Progenitor cell of endocrine pancreas (in vitro differentiated cells): ENCODE data around the gene FBXW8. TPM values are rescaled to one million over a fixed set of nuclear protein-coding genes. Genes with fewer than 3 reads are reported as not detected.

ENCODE experiments used
- DNase-seq: peaks from one replicate; pipeline ENCODE4 v3.0.0; 2021; ENCODE audit warnings: low spot score; ENCODE audit not compliant: unreplicated experiment
- H3K27ac Mint-ChIP-seq: 2 replicates; pipeline ENCODE4 v1.8.0; 2021; ENCODE audit warnings: mild to moderate bottlenecking, moderate library complexity, mixed read lengths
- H3K27me3 Mint-ChIP-seq: 2 replicates; pipeline ENCODE4 v1.8.0; 2021; ENCODE audit warnings: mixed read lengths
- H3K36me3 Mint-ChIP-seq: 2 replicates; pipeline ENCODE4 v1.8.0; 2022; ENCODE audit warnings: mixed read lengths; ENCODE audit not compliant: insufficient read depth
- H3K4me1 Mint-ChIP-seq: 2 replicates; pipeline ENCODE4 v1.8.0; 2021; ENCODE audit warnings: low read depth, mixed read lengths
- H3K4me3 Mint-ChIP-seq: 2 replicates; pipeline ENCODE4 v1.8.0; 2021; ENCODE audit warnings: low read depth, mild to moderate bottlenecking, moderate library complexity, mixed read lengths
- H3K9me3 Mint-ChIP-seq: 2 replicates; pipeline ENCODE4 v1.8.0; 2021; ENCODE audit warnings: low read depth, mixed read lengths
- total RNA-seq: library from RNA; stranded (reverse); gene quantifications from 2 replicates; pipeline ENCODE4 v1.2.1, GENCODE V29; 2021
- TF ChIP-seq, protein P1 (sequence below): fragments of 200-600 bp; sonication (generic); IDR thresholded peaks from one replicate; pipeline ENCODE4 v1.5.0; 2021; ENCODE audit warnings: antibody characterized with exemption, mild to moderate bottlenecking; ENCODE audit not compliant: unreplicated experiment

The FBXW8 gene
- total RNA-seq, 1 donor from 2014 or later, result 32.6 TPM

DNA sequence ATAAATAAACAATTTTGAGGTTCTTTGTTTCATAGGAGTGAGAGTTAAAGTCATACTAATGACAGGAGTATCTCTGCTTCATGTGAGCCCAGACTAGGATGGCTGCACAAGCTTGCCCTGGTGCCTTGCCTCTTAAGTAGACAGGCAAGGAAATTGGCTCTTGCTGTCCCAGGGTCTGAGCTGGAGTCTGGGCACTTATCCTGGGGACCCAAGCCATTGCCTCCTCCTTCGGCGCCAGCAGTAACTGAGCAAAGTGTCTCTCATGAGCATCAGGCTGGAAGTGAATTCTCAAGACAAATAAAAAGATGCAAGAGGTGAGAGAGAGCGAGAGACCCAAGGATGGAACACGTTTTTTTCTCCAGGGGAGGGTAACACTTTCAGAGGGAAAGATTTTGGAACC is 6.9 kb upstream of the FBXW8 start:
- no peak for DNase-seq
- no peak overlapping the region for H3K27ac Mint-ChIP-seq
- no peaks in the 10 kb centered on the region for H3K36me3 Mint-ChIP-seq
- no peak overlapping the region for H3K4me3 Mint-ChIP-seq
- H3K4me1 Mint-ChIP-seq, result no peaks in the 10 kb centered on the region
- H3K9me3 Mint-ChIP-seq, result no peaks in the 10 kb centered on the region
- peaks cover 19% of the 10 kb centered on the region for H3K27me3 Mint-ChIP-seq
- TF ChIP-seq, protein P1, sequence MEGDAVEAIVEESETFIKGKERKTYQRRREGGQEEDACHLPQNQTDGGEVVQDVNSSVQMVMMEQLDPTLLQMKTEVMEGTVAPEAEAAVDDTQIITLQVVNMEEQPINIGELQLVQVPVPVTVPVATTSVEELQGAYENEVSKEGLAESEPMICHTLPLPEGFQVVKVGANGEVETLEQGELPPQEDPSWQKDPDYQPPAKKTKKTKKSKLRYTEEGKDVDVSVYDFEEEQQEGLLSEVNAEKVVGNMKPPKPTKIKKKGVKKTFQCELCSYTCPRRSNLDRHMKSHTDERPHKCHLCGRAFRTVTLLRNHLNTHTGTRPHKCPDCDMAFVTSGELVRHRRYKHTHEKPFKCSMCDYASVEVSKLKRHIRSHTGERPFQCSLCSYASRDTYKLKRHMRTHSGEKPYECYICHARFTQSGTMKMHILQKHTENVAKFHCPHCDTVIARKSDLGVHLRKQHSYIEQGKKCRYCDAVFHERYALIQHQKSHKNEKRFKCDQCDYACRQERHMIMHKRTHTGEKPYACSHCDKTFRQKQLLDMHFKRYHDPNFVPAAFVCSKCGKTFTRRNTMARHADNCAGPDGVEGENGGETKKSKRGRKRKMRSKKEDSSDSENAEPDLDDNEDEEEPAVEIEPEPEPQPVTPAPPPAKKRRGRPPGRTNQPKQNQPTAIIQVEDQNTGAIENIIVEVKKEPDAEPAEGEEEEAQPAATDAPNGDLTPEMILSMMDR, result no peak

DNA sequence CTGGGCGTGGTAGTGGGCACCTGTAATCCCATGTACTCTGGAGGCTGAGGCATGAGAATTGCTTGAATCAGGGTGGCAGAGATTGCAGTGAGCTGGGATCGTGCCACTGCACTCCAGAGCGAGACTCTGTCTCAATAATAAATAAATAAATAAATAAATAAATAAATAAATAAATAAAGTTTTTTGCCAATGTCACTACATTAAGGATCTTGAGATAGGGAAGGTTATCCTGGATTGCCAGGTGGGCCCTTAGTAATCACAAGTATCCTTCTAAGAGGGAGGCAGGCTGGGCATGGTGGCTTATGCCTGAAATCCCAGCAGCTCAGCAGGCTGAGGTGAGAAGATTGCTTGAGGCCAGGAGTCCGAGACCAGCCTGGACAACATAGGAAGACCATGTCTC is 4.5 kb upstream of the FBXW8 start:
- DNase-seq, result no peak
- H3K27me3 Mint-ChIP-seq, result peaks cover 9% of the 10 kb centered on the region
- no peaks in the 10 kb centered on the region for H3K36me3 Mint-ChIP-seq
- H3K4me1 Mint-ChIP-seq, result peaks cover 4% of the 10 kb centered on the region
- TF ChIP-seq, protein P1, result no peak
- H3K9me3 Mint-ChIP-seq, result peaks cover 3% of the 10 kb centered on the region
- no peak overlapping the region for H3K27ac Mint-ChIP-seq
- H3K4me3 Mint-ChIP-seq, result no peak overlapping the region

DNA sequence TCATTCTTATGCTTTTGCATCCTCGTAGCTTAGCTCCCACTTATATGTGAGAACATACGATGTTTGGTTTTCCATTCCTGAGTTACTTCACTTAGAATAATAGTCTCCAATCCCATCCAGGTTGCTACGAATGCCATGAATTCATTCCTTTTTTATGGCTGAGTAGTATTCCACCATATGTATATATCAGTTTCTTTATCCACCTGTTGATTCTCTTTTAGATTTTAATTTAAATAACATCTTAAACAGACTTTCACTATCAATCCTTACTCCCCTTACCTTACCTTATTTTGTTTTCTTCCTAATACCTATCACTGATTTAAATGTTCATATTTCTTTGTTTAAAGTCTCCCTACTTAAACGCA is 488 bp upstream of the FBXW8 start:
- no peak for DNase-seq
- Mint-ChIP-seq H3K4me1 (peaks cover 11% of the 10 kb centered on the region), H3K27ac (peak overlapping the region; percentile 88), H3K4me3 (peak overlapping the region; percentile 89), H3K27me3 (peaks cover 3% of the 10 kb centered on the region), H3K36me3 (no peaks in the 10 kb centered on the region), H3K9me3 (peaks cover 3% of the 10 kb centered on the region)
- TF ChIP-seq, protein P1, result no peak

DNA sequence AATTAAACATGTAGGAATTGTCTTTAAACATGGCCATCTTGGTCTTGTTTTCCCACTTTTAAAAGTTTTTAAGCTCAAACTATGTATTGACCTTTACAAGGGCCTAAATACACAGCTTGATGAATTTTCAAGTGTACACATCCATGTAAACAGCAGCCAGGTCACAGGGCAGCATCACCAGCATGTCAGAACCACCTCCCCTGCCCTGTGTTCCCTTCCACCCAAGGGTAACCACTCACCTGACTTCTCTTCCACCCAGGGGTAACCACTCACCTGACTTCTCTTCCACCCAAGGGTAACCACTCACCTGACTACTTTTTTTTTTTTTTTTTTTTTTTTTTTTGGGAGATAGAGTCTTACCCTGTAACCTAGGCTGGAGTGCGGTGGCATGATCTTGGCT is 4.6 kb downstream of the FBXW8 start:
- Mint-ChIP-seq H3K36me3 (peaks cover 3% of the 10 kb centered on the region), H3K9me3 (peaks cover 6% of the 10 kb centered on the region), H3K27me3 (no peaks in the 10 kb centered on the region), H3K4me3 (no peak overlapping the region), H3K27ac (no peak overlapping the region), H3K4me1 (peaks cover 52% of the 10 kb centered on the region)
- TF ChIP-seq, protein P1, result no peak
- no peak for DNase-seq

DNA sequence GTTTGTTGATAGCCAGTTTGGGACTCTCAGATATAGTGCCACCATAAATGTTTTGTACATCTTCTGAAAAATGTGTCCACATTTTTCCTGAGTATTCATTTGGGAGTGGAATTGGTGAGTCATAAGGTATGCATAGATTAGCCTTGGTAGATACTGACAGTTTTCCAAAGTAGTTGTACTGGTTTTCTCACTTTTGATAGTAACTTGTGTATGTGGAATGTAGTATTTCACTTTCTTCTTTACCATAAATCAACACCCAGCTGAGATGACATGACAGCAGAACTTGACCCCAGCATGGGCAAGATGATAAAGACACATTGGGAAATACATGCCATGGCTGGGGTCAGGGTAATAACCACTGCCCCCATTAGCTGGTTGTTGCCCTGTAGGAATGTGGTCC is 5.4 kb downstream of the FBXW8 start:
- TF ChIP-seq, protein P1, result no peak
- Mint-ChIP-seq H3K4me1 (peaks cover 55% of the 10 kb centered on the region), H3K4me3 (no peak overlapping the region), H3K9me3 (peaks cover 3% of the 10 kb centered on the region), H3K27me3 (no peaks in the 10 kb centered on the region), H3K27ac (peak overlapping the region; percentile 92), H3K36me3 (peaks cover 3% of the 10 kb centered on the region)
- no peak for DNase-seq
